Activated CD4-positive, alpha-beta T cell treated with anti-CD3 and anti-CD28 coated beads for 36 hours (primary cell): ENCODE measurements around the gene CHRNB1. TPM values are rescaled to one million over a fixed set of nuclear protein-coding genes. Genes with fewer than 3 reads are reported as not detected.
"Not testable (repeated sequence)": the region's sequence is repeated elsewhere in the genome, so short reads cannot be mapped to it uniquely, and the experiment has no call there.

Source experiments
- ATAC-seq: fragments of 200-7000 bp; cut with Tn5 transposase; one replicate; pipeline ENCODE4 v1.10.0; 2021; ENCODE audit warnings: mild to moderate bottlenecking, moderate library complexity
- CTCF ChIA-PET: fragments of 350-600 bp; sonication (Branson Sonifier 250); formaldehyde crosslinking; loops from one replicate; lab custom pipeline; 2021; ENCODE audit warnings: antibody characterized with exemption; lab: Charles Lee
- POLR2A ChIA-PET: fragments of 350-600 bp; sonication (Branson Sonifier 250); formaldehyde crosslinking; loops from one replicate; lab custom pipeline; 2021; ENCODE audit warnings: antibody characterized with exemption, inconsistent platforms; lab: Charles Lee
- DNase-seq: peaks from one replicate; pipeline ENCODE4 v3.0.0-alpha.2; 2020
- H3K27ac Mint-ChIP-seq: one replicate; pipeline ENCODE4 v1.8.0; 2021; ENCODE audit warnings: mixed read lengths
- H3K27me3 Mint-ChIP-seq: one replicate; pipeline ENCODE4 v1.8.0; 2021; ENCODE audit warnings: mixed read lengths
- H3K36me3 Mint-ChIP-seq: one replicate; pipeline ENCODE4 v1.8.0; 2021; ENCODE audit warnings: low read depth, mixed read lengths
- H3K4me1 Mint-ChIP-seq: one replicate; pipeline ENCODE4 v1.8.0; 2021; ENCODE audit warnings: mixed read lengths
- H3K4me3 Mint-ChIP-seq: one replicate; pipeline ENCODE4 v1.8.0; 2021; ENCODE audit warnings: mild to moderate bottlenecking, moderate library complexity, mixed read lengths
- H3K9me3 Mint-ChIP-seq: one replicate; pipeline ENCODE4 v1.8.0; 2021; ENCODE audit warnings: low read depth, mixed read lengths
- intact Hi-C, 2 experiments: fragments of 100-400 bp; cut with DNase I in 1 of 2; cut with micrococcal nuclease in 1 of 2; formaldehyde crosslinking; loops; one replicate each; pipeline versions ENCODE4 v1.14.2 to v1.15.1; 2022 to 2024; cut with DNase I, micrococcal nuclease
- total RNA-seq, 2 experiments: library from RNA; stranded (reverse); gene quantifications; one replicate each; pipeline ENCODE4 v1.2.3, GENCODE V29; 2021

The CHRNB1 gene
- total RNA-seq, 2 experiments from 2014 or later = 7.8 to 8.7 TPM

- Mint-ChIP-seq H3K4me1 (peaks cover 18% of the 10 kb centered on the region), H3K9me3 (no peaks in the 10 kb centered on the region), H3K36me3 (peaks cover 13% of the 10 kb centered on the region), H3K27ac (peak overlapping the region; percentile 33), H3K27me3 (no peaks in the 10 kb centered on the region), H3K4me3 (no peak overlapping the region)
- ATAC-seq (no peak), DNase-seq (no peak)
- POLR2A ChIA-PET = no interaction called here
- intact Hi-C loops = no loop called here
- CTCF ChIA-PET = no interaction called here
Measured at GRCh38 chr17:7468804-7469389, 24.0 kb downstream of the CHRNB1 start.

DNA sequence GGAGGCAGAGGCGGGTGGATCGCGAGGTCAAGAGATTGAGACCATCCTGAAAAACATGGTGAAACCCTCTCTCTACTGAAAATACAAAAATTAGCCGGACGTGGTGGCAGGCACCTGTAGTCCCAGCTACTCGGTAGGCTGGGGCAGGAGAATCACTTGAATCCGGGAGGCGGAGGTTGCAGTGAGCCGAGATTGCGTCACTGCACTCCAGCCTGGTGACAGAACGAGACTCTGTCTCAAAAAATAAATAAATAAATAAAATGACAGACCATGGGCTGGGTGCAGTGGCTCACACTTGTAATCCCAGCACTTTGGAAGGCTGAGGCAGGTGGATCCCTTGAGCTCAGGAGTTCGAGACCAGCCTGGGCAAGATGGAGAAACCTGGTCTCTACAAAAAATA lies 25.0 kb downstream of the CHRNB1 start:
- H3K27me3 Mint-ChIP-seq, H3K27ac Mint-ChIP-seq, intact Hi-C loops, H3K4me3 Mint-ChIP-seq, ATAC-seq, POLR2A ChIA-PET, DNase-seq, H3K9me3 Mint-ChIP-seq: not testable (repeated sequence)
- CTCF ChIA-PET = interaction anchor here (0.8 to 1.5 kb wide), 3 partner anchors 24 to 33 kb away, joined by 3 to 5 read pairs (median 4); no protein-coding TSS in a partner anchor
- Mint-ChIP-seq H3K4me1 (peaks cover 23% of the 10 kb centered on the region), H3K36me3 (peaks cover 12% of the 10 kb centered on the region)

DNA sequence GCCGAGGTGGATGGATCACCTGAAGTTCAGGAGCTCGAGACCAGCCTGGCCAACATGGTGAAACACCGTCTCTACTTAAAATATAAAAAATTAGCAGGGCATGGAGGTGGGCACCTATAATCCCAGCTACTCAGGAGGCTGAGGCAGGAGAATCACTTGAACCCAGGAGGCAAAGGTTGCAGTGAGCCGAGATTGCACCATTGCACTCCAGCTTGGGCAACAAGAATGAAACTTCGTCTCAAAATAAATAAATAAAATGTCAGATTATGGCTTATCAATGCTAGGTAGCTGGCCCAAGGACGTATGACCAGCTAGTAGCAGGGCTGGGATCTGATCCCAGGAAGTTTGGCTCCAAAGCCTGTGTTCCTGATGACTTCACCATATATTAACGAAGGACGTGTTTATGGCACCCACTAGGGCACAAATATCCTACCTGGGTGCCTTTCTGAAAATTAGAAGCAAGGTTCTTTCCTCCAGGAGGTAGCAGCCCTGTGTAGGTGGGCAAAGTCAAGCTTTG lies 25.7 kb downstream of the CHRNB1 start:
- H3K9me3 Mint-ChIP-seq, POLR2A ChIA-PET, H3K27me3 Mint-ChIP-seq, H3K4me3 Mint-ChIP-seq, intact Hi-C loops, DNase-seq, ATAC-seq, H3K27ac Mint-ChIP-seq: not testable (repeated sequence)
- CTCF ChIA-PET = interaction anchor here (0.8 to 1.5 kb wide), 3 partner anchors 25 to 33 kb away, joined by 3 to 5 read pairs (median 4); no protein-coding TSS in a partner anchor
- H3K36me3 Mint-ChIP-seq = peaks cover 10% of the 10 kb centered on the region
- H3K4me1 Mint-ChIP-seq = peaks cover 23% of the 10 kb centered on the region

DNA sequence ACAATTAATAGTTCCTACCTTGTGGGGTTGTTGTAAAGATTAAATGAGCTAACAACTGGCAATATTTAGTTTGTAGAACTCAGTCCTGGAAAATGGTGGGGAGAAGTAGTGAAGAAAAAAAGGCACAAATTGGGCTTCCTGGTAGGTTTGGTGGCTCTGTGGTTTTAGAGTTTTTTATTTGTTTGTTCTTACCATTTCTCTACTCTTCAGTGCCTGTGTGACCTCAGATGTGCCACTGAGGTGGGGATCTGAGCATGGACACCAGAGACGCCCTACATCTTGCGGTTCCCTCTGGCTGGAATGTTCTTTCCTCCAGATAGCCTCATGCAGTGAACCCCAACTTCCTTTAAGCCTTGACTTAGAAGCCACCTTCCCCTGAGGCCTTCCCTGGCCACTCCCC lies 26.9 kb downstream of the CHRNB1 start:
- H3K36me3 Mint-ChIP-seq = peaks cover 13% of the 10 kb centered on the region
- H3K27ac Mint-ChIP-seq = peak overlapping the region; percentile 47
- peaks cover 35% of the 10 kb centered on the region for H3K4me1 Mint-ChIP-seq
- ChIA-PET CTCF (interaction anchor here (0.6 to 0.8 kb wide), 3 partner anchors 9 to 147 kb away, joined by 3 read pairs; partner anchors contain the start of gene TMEM95), POLR2A (no interaction called here)
- ATAC-seq (no peak), DNase-seq (no peak)
- intact Hi-C loops = no loop called here
- H3K4me3 Mint-ChIP-seq = no peak overlapping the region
- H3K9me3 Mint-ChIP-seq = no peaks in the 10 kb centered on the region
- no peaks in the 10 kb centered on the region for H3K27me3 Mint-ChIP-seq

- CTCF ChIA-PET = interaction anchor here (1.1 to 3.5 kb wide), 2 partner anchors 12 to 86 kb away, joined by 3 to 12 read pairs; no protein-coding TSS in a partner anchor
- DNase-seq, intact Hi-C loops, H3K27ac Mint-ChIP-seq, ATAC-seq, H3K4me3 Mint-ChIP-seq, POLR2A ChIA-PET, H3K27me3 Mint-ChIP-seq, H3K9me3 Mint-ChIP-seq: not testable (repeated sequence)
- Mint-ChIP-seq H3K4me1 (peaks cover 45% of the 10 kb centered on the region), H3K36me3 (peaks cover 10% of the 10 kb centered on the region)
Measured at GRCh38 chr17:7474767-7475166, 29.9 kb downstream of the CHRNB1 start.

- intact Hi-C loops = loop anchor here in 1 of 2 experiments (2.0 kb wide), 1 partner anchor 35 kb away; no protein-coding TSS in a partner anchor
- DNase-seq (peak; percentile 34), ATAC-seq (no peak)
- H3K36me3 Mint-ChIP-seq = peaks cover 10% of the 10 kb centered on the region
- H3K4me3 Mint-ChIP-seq = no peak overlapping the region
- ChIA-PET POLR2A (interaction anchor here (0.6 to 1.7 kb wide), 3 partner anchors 9 to 12 kb away, joined by 3 to 9 read pairs (median 3); no protein-coding TSS in a partner anchor), CTCF (interaction anchor here (0.7 to 3.5 kb wide), 10 partner anchors 10 to 153 kb away, joined by 3 to 12 read pairs (median 4); partner anchors contain the start of genes SENP3 and TMEM102)
- no peaks in the 10 kb centered on the region for H3K9me3 Mint-ChIP-seq
- peak overlapping the region; percentile 75 for H3K27ac Mint-ChIP-seq
- H3K27me3 Mint-ChIP-seq = no peaks in the 10 kb centered on the region
- H3K4me1 Mint-ChIP-seq = peaks cover 55% of the 10 kb centered on the region
Measured at GRCh38 chr17:7475764-7476422, 31.0 kb downstream of the CHRNB1 start.

DNA sequence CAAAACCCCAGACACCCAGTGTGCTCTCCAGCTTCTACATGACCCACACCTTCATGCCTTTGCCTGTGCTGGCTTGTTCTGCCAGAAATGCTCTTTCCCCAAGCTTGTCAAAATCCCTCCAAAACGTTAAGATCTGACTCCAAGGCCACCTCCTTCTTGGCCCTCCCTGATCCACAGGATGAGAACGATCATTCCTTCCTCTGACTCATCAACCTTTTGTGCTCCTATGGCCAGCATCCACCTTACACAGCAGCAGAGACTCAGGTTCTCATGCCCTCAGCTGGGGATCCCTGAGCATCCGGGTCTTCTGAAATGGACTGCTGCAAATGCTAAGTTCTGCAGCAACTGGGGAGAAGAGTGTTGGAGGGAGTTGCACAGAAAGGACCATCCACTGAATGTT lies 31.6 kb downstream of the CHRNB1 start:
- CTCF ChIA-PET = interaction anchor here (0.5 to 3.5 kb wide), 11 partner anchors 10 to 238 kb away, joined by 3 to 12 read pairs (median 4); partner anchors contain the start of genes SENP3 and TMEM102

DNA sequence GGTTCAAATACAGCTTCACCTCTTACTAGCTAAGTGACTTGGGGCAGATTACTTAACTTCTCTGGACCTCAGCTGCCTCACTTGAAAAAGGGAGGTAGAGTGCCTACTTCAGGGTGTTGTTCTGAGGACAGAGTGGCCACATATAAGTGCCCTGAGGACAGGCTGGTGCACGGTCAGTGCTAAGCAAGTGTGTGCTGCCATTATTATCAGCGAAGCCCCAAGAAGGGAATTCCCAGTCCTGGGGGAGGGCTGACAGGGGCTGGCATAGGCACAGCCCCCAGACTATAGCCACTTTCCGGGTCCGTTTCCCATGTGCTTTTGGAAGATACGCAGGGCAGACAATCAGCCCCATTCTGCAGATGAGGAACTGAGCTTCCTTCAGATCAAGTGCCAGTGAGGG lies 32.1 kb downstream of the CHRNB1 start:
- no peak for ATAC-seq
- H3K9me3 Mint-ChIP-seq = no peaks in the 10 kb centered on the region
- intact Hi-C loops = loop anchor here in 1 of 2 experiments (2.0 kb wide), 1 partner anchor 36 kb away; no protein-coding TSS in a partner anchor
- no peak for DNase-seq
- peak overlapping the region; percentile 75 for H3K27ac Mint-ChIP-seq
- H3K36me3 Mint-ChIP-seq = peaks cover 10% of the 10 kb centered on the region
- ChIA-PET POLR2A (interaction anchor here (0.6 to 1.7 kb wide), 5 partner anchors 9 to 1154 kb away, joined by 3 to 9 read pairs (median 3); no protein-coding TSS in a partner anchor), CTCF (interaction anchor here (0.5 to 3.5 kb wide), 6 partner anchors 10 to 238 kb away, joined by 3 to 12 read pairs (median 5); partner anchors contain the start of gene TMEM102)
- H3K4me1 Mint-ChIP-seq = peaks cover 59% of the 10 kb centered on the region
- H3K27me3 Mint-ChIP-seq = no peaks in the 10 kb centered on the region
- H3K4me3 Mint-ChIP-seq = peak overlapping the region; percentile 87

More for the DNA sequence above, 31.6 kb downstream of the CHRNB1 start:
- Mint-ChIP-seq H3K4me3 (peak overlapping the region; percentile 87), H3K27me3 (no peaks in the 10 kb centered on the region), H3K9me3 (no peaks in the 10 kb centered on the region), H3K4me1 (peaks cover 59% of the 10 kb centered on the region), H3K36me3 (peaks cover 10% of the 10 kb centered on the region), H3K27ac (peak overlapping the region; percentile 75)
- POLR2A ChIA-PET = interaction anchor here (0.6 to 1.7 kb wide), 6 partner anchors 9 to 1154 kb away, joined by 3 to 9 read pairs (median 3); no protein-coding TSS in a partner anchor
- ATAC-seq (no peak), DNase-seq (no peak)
- intact Hi-C loops = loop anchor here in 1 of 2 experiments (2.0 kb wide), 1 partner anchor 36 kb away; no protein-coding TSS in a partner anchor

GRCh38 chr17:7477392-7478275 lies 32.8 kb downstream of the CHRNB1 start:
- POLR2A ChIA-PET = interaction anchor here (0.5 to 1.5 kb wide), 5 partner anchors 11 to 357 kb away, joined by 3 read pairs; partner anchors contain the start of gene TMEM102
- Mint-ChIP-seq H3K4me3 (peak overlapping the region; percentile 87), H3K27ac (peak overlapping the region; percentile 91), H3K27me3 (no peaks in the 10 kb centered on the region), H3K4me1 (peaks cover 62% of the 10 kb centered on the region), H3K36me3 (peaks cover 10% of the 10 kb centered on the region), H3K9me3 (no peaks in the 10 kb centered on the region)
- intact Hi-C loops = loop anchor here (1.0 to 2.0 kb wide), 3 partner anchors 22 to 359 kb away; no protein-coding TSS in a partner anchor
- DNase-seq (peak; percentile 66), ATAC-seq (peak; percentile 8)
- CTCF ChIA-PET = interaction anchor here (0.5 to 3.5 kb wide), 6 partner anchors 9 to 237 kb away, joined by 3 to 16 read pairs (median 5); partner anchors contain the start of genes FGF11 and TMEM102
